Measurements from ENCODE around the gene RASA3.

The RASA3 gene

DNA sequence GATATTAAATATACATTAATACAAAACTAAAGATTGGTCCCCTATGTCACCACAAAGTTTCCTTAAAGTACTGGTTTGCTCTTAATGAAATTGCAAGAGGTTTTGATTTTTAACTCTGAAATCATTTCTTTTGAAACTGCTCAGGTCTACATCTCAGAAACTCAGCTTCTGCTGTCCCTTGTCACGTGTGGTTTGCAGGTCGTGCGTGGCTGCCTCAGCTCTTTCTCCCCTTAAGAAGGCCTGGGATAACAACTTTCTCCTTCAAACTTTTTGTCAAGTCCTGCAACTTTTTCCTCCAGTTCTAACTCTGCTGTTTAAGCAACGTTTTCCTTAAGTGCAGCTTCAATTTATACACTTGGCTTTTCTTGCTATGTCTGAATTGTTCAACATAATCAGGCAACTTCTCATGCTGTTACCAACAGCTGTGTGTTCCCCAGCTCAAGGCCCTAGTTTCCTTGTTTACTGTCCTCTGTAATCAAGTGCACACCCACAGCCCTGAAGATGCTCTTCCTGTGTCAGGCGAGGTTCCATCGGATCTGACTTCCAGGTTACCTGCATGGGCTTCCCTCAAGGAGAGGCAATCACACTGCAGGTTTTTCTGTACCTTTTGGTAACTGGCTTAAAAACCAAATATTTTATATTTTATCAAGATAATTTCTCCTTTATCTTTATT, 172.0 kb downstream of the RASA3 start:
- no peak for DNase-seq

DNA sequence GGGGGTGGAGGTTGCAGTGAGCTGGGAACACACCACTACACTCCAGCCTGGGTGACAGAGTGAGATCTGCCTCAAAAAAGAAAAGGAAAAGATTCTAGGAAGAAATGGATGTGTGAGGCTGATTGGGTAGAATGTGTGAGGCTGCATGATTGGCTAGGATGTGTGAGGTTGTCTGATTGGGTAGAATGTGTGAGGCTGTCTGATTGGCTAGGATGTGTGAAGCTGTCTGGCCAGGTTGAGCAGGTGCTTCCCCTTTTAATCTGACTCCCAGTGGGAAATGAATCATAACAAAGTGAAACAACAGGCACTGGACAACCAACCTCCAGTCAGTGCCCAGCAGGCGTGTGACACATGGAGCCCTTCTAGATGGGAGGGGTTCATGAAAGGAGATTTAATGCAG, 173.2 kb downstream of the RASA3 start:
- no peak for DNase-seq

- no peak for DNase-seq
These were observed 174.1 kb downstream of the RASA3 start for GRCh38 chr13:113958373-113958772.

- no peak for DNase-seq
These were observed 175.9 kb downstream of the RASA3 start for GRCh38 chr13:113956571-113956970.

DNA sequence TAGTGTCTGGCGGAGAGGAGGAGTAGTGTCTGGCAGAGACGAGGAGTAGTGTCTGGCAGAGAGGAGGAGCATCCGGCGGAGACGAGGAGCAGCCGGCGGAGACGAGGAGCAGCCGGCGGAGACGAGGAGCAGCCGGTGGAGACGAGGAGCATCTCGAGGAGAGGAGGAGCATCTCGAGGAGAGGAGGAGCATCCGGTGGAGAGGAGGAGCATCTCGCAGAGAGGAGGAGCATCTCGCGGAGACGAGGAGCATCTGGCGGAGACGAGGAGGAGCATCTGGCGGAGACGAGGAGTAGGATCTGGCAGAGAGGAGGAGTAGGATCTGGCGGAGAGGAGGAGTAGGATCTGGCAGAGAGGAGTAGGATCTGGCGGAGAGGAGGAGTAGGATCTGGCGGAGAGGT, 176.7 kb downstream of the RASA3 start:
- no peak for DNase-seq

- DNase-seq: no peak
These were observed 177.2 kb downstream of the RASA3 start for GRCh38 chr13:113955235-113955634.

GRCh38 chr13:113954046-113954835, 178.2 kb downstream of the RASA3 start:
- no peak for DNase-seq

DNA sequence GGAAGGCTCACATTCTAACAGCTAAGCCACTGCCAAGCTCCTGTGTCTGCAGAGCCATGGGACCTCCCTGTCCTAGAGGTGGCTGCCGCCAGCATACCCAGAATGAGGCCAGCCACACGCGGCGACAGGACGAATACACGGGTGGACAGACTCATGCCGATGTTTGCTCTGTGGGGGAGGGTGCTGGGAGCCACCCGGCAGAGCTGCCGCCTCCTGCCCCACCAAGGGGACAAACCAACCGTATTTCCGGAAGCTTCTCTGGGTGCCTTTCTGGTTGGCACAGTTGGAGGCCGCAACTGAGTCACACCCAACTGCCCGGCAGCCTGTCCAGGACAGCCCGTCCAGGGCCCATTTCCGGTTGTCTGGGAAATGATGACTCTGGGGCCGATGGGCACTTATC, 178.9 kb downstream of the RASA3 start:
- no peak for DNase-seq

DNA sequence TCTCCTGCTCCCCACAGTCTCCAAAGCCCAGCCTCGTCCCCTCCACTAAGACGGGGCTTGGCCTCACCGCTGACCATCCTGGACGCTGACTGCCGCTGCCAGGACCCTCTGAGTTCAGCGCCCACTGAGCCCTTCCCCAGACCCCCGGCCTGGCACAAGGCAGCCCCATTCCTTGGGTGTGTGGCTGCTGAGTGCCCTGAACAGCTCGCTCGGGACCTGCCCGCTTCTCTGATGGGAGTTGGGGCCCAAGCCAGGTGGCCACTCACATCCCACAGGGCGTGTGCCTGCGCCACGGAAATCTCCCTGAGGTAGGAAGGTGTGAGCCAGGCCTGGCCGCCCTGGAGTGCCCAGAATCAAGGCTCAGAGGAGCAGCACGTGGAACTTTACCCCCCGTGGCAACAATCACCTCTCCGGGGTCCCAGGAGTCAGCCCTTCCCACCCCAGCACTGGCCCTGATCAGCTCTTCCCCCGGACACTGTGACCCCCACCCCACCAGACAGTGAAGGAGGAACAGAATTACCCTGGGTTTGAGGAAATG, 179.4 kb downstream of the RASA3 start:
- DNase-seq: no peak

DNA sequence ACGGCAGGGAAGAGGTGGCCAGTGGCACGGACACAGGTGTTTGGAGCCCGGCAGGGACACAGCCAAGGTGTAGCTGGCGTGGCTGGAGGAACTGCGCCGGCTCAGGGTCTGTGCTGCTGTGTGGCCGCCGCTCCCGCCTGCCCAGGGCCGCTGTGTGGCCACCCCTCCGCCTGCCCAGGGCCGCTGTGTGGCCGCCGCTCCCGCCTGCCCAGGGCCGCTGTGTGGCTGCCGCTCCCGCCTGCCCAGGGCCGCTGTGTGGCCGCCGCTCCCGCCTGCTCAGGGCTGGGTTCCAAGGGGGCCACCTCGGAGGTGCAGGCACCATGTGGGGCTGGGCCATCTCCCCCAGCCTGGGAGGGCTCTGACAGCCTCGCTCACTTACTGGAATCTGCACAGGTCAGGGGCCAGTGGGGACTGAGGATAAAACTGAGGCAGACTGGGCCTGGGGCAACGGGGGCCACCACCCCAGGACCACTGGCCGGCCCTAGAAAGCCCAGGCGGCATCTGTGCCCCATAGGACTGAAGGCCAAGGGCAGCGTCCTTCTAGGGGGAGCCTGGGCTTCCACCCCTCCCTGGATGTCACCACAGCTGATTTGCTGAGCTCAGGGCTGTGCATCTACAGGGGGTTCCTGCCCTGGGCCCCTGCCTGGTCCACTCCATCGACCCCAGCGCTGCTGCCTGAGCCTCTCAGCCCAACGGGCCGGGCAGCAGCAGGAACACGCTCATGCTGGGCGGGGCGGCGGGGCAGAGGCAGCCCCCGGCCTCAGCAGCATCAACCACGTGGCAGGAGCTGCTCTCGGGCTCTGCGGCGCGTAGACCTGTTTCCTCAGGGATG, 180.1 kb downstream of the RASA3 start:
- DNase-seq: no peak

GRCh38 chr13:113951246-113951999, 181.0 kb downstream of the RASA3 start:
- peak; percentile 47 for DNase-seq

- DNase-seq: no peak
These were observed 181.8 kb downstream of the RASA3 start for GRCh38 chr13:113950451-113951245.

GRCh38 chr13:113949546-113949945, 182.9 kb downstream of the RASA3 start:
- DNase-seq: no peak

GRCh38 chr13:113948034-113948742, 184.2 kb downstream of the RASA3 start:
- no peak for DNase-seq

DNA sequence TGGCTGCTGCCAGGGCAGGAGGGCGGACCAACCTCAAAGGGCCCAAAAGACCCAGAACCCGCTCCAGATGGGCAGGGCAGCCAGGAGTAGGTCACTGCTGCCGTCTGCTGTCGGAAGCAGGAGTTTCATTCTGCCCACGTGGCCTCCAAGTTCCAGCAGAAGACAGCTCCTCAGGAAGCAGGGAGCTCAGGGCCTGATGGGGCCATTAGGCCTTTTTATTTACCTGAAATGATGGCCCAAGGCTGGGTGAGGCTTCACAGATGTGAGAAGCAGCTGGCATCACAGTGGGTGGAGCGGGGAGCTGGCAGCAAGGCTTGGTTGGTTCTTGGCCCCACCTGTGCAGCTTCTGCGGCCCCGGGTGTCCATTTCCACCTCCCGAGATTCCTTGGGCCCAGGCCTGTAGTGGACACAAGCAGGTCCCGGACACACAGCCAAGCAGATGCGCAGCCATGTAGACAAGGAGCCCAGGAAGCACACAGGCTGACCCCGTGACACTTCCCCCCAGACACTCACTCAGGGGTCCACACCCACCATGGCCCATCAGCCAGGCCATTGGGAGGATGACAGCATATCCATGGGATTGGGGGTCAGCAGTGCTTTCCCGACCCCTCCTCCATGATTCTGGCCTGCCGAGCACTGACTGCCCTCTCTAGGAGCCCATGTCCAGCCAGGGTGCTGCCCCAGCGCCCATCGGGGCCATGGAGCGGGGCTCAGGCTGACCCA, 185.0 kb downstream of the RASA3 start:
- no peak for DNase-seq

DNA sequence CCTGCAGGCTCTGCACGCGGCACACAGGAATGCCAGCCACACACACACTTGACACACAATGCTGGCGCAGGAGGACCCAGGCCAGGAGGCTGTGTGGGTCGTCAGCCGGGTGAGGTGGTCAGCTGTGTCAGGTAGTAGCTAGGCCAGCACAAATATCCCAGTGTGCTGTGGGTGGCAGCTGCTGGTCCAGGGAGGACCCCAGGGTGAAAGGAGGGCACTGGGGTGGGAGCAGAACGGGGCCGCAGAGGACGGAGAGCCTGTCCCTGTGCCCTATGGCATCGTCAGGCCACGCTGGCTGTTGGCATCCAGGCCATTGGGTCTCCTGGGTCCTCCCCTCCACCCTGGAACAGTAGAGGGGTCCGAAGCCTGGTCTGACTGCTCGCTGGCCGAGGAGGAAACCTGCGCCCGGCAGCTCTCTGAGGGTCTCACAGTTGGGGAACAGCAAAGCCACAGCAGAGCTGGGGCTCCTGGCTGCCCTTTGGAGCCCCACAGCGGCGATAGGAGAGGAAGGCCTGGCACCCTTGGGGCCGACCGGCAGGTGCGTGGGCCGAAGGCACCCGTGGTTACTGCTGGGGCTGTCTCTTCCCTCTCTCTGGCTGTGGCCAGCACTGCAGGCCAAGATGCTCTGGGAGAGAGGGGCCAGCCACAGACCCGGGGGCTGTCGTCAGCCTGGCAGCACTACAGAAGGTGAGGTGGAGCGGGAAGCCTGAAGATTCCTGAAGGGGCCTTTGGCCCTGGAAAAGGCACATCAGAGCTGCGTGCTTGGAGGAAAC, 185.8 kb downstream of the RASA3 start:
- DNase-seq: no peak

- no peak for DNase-seq
These were observed 186.5 kb downstream of the RASA3 start for GRCh38 chr13:113945857-113946408.

DNA sequence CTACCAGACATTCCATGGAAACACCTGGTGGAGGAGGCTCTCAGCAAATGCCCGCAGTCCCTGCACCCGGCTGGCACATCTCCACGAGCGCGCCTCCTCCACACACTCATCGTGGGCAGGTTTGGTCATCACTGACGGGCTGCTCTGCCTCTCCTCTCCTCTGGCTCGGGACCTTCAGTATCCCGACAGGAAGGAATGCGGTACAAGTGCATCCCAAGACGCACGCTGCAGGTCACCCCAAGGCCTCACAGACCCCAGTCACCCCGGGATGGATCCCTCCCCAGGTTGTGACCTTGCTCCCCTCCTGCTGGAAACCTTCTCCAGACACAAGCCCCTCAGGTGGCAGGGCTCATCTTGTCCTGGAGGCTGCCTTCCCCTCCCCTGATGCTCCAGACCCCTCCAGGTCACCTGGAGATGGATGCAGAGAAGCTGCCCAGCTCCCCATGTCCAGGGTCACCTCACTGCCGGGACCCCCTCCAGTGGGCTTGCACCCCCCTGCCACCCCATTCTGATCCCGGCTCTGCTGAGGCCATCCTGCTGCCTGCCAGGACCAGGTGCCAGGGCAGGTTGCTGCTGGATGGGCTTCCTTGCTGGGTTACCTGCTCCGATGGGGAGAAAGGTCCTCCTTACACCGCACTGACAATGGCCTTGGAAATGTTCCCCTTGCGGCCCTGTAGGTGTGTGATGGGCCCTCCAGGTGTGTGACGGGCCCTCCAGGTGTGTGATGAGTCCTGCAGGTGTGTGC, 188.4 kb downstream of the RASA3 start:
- no peak for DNase-seq
